Activated naive CD8-positive, alpha-beta T cell treated with anti-CD3 and anti-CD28 coated beads, Interleukin-2, amount 10 ng/mL, durations not matched to agents 7 days and 5 days (primary cell): Measurements from ENCODE around the gene MACROD2. TPM values are rescaled to one million over a fixed set of nuclear protein-coding genes. Genes with fewer than 3 reads are reported as not detected.
"Not testable (repeated sequence)": the region's sequence is repeated elsewhere in the genome, so short reads cannot be mapped to it uniquely, and the experiment has no call there.

Experiments
- ATAC-seq: fragments of 150-1000 bp; cut with Tn5 transposase; one replicate; pipeline ENCODE4 v1.10.0; 2021; ENCODE audit warnings: low read depth, moderate library complexity
- POLR2A ChIA-PET: fragments of 350-600 bp; sonication (Branson Sonifier 250); formaldehyde crosslinking; loops from one replicate; lab custom pipeline; 2021; ENCODE audit warnings: antibody characterized with exemption; lab: Charles Lee
- DNase-seq: peaks from one replicate; pipeline ENCODE4 v3.0.0; 2021
- H3K27ac Mint-ChIP-seq: one replicate; pipeline ENCODE4 v1.8.0; 2022; ENCODE audit warnings: mild to moderate bottlenecking, mixed read lengths
- H3K27me3 Mint-ChIP-seq: one replicate; pipeline ENCODE4 v1.8.0; 2022; ENCODE audit warnings: mild to moderate bottlenecking, moderate library complexity, mixed read lengths
- H3K36me3 Mint-ChIP-seq: one replicate; pipeline ENCODE4 v1.8.0; 2021; ENCODE audit warnings: mild to moderate bottlenecking, mixed read lengths
- H3K4me1 Mint-ChIP-seq: one replicate; pipeline ENCODE4 v1.8.0; 2021; ENCODE audit warnings: mixed read lengths
- H3K4me3 Mint-ChIP-seq: one replicate; pipeline ENCODE4 v1.8.0; 2022; ENCODE audit warnings: mild to moderate bottlenecking, moderate library complexity, mixed read lengths
- H3K9me3 Mint-ChIP-seq: one replicate; pipeline ENCODE4 v1.8.0; 2021; ENCODE audit warnings: mixed read lengths
- total RNA-seq, 2 experiments: library from RNA; stranded (reverse); gene quantifications; one replicate each; pipeline ENCODE4 v1.2.3, GENCODE V29; 2021

The MACROD2 gene
- total RNA-seq, 2 experiments from 2014 or later = not detected

DNA sequence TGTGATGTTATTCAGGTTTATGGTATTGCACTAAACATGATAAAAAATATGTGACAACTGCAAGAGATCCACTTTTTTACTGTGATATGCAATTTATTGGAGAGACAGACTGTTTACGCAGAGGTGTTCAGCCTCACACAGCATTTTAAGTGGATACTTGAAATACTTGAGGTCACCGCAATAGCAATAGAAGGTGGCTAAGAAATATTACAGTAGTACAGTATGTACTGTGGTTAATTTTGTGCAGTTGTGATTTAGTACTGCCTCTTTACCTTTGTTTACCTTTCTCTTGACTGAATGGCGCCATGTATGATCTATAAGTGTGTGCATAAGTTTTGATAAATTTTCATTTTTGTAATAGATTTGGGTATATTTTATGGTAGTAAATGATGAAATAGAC is 17.4 kb downstream of the MACROD2 start:
- POLR2A ChIA-PET = no interaction called here
- DNase-seq (no peak), ATAC-seq (no peak)
- no peaks in the 10 kb centered on the region for H3K4me1 Mint-ChIP-seq
- H3K36me3 Mint-ChIP-seq = no peaks in the 10 kb centered on the region
- H3K9me3 Mint-ChIP-seq = peaks cover 2% of the 10 kb centered on the region
- no peak overlapping the region for H3K4me3 Mint-ChIP-seq
- no peaks in the 10 kb centered on the region for H3K27me3 Mint-ChIP-seq
- H3K27ac Mint-ChIP-seq = no peak overlapping the region

DNA sequence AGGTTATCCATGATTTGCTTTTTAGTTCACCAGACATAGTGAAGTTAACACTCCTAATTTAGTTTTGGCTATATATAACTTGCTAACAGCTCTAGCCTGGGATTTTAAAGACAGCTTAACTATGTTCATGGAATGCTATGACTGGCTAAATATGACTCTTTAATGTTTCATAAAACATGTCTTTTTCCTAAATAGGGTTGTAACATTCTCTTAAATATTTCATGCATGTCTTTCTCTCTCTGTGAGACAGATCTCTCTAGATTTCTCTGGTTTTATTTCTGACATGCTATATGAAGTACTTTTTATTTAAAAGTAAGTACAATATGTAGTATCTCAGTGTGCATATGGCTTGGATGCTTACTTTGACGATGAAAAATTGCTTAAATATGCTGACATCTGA is 35.7 kb downstream of the MACROD2 start:
- POLR2A ChIA-PET = no interaction called here
- H3K36me3 Mint-ChIP-seq = no peaks in the 10 kb centered on the region
- no peak overlapping the region for H3K4me3 Mint-ChIP-seq
- no peaks in the 10 kb centered on the region for H3K4me1 Mint-ChIP-seq
- H3K9me3 Mint-ChIP-seq = peaks cover 3% of the 10 kb centered on the region
- no peaks in the 10 kb centered on the region for H3K27me3 Mint-ChIP-seq
- H3K27ac Mint-ChIP-seq = no peak overlapping the region
- ATAC-seq = no peak
- DNase-seq = no peak

DNA sequence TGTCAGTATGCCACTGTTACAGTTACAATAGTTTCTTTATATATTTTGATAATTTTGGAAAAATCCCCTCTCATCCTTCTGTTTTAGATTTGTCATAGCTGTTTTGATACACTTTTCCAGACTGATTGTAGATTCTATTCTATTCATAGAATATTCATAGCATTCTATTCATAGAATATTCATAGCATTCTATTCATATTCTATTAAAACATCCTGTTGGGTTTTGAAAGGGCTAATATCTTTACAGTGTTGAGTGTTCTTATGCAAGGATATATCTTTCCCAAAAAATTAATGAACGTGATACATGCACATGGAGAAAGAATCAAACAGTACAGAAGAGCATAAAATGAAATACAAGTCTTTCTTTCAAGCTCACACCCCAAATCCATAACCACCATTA is 38.0 kb downstream of the MACROD2 start:
- no peak for DNase-seq
- POLR2A ChIA-PET = no interaction called here
- no peaks in the 10 kb centered on the region for H3K36me3 Mint-ChIP-seq
- no peak overlapping the region for H3K4me3 Mint-ChIP-seq
- no peaks in the 10 kb centered on the region for H3K9me3 Mint-ChIP-seq
- H3K27ac Mint-ChIP-seq = no peak overlapping the region
- ATAC-seq = no peak
- no peaks in the 10 kb centered on the region for H3K4me1 Mint-ChIP-seq
- no peaks in the 10 kb centered on the region for H3K27me3 Mint-ChIP-seq

DNA sequence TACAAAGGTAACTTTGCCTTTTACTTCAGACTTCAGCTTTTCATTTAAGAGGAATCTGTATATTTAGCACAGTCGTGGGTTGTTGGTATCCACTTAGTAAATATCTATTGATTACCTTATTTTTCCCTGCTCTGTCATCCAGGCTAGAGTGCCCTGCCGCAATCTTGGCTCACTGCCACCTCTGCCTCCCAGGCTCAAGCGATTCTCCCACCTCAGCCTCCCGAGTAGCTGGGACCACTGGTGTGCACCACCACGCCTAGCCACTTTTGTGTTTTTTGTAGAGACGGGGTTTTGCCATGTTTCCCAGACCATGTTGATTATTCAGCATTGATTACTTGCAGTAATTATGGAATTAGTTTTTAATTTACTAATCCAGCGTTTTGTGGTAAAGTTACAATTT is 41.3 kb downstream of the MACROD2 start:
- Mint-ChIP-seq H3K4me3 (no peak overlapping the region), H3K36me3 (no peaks in the 10 kb centered on the region), H3K9me3 (no peaks in the 10 kb centered on the region), H3K27me3 (no peaks in the 10 kb centered on the region), H3K4me1 (no peaks in the 10 kb centered on the region), H3K27ac (no peak overlapping the region)
- POLR2A ChIA-PET = no interaction called here
- ATAC-seq (no peak), DNase-seq (no peak)

DNA sequence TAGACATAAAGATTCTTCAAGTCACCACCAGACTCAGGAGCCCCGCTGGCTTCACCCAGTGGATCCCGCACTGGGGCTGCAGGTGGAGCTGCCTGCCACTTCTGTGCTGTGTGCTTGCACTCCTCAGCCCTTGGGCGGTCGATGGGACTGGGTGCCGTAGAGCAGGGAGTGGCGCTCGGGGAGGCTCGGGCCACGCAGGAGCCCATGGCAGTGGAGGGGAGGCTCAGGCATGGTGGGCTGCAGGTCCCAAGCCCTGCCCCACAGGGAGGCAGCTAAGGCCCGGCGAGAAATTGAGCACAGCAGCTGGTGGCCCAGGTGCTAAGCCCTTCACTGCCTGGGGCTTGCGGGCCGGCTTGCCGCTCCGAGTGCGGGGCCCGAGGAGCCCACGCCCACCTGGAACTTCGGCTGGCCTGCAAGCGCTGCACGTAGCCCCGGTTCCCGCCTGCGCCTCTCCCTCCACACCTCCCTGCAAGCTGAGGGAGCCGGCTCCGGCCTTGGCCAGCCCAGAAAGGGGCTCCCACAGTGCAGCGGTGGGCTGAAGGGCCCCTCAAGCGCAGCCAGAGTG is 49.5 kb downstream of the MACROD2 start:
- H3K27ac Mint-ChIP-seq, POLR2A ChIA-PET, H3K4me1 Mint-ChIP-seq, ATAC-seq, H3K9me3 Mint-ChIP-seq, H3K4me3 Mint-ChIP-seq, H3K36me3 Mint-ChIP-seq, H3K27me3 Mint-ChIP-seq, DNase-seq: not testable (repeated sequence)

DNA sequence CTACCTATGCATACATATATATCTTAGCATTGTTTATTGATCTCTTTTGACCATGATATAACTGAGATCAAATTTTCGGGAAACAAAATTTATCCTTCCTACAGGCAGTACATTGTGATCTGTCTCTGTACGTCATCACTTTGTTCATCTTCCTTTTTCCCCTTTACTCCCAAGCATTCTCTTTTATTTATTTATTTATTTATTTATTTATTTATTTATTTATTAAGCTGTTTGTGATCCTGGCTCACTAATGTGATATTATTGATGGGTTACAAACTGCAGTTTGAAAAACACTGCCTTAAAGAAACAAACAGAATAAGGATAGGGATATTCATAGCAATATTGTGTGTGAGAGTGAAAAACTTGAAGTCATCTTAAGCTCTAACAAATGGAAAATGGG is 51.2 kb downstream of the MACROD2 start:
- Mint-ChIP-seq H3K4me1 (no peaks in the 10 kb centered on the region), H3K36me3 (no peaks in the 10 kb centered on the region), H3K27ac (no peak overlapping the region), H3K4me3 (no peak overlapping the region), H3K9me3 (no peaks in the 10 kb centered on the region), H3K27me3 (peaks cover 1% of the 10 kb centered on the region)
- DNase-seq (no peak), ATAC-seq (no peak)
- POLR2A ChIA-PET = no interaction called here

DNA sequence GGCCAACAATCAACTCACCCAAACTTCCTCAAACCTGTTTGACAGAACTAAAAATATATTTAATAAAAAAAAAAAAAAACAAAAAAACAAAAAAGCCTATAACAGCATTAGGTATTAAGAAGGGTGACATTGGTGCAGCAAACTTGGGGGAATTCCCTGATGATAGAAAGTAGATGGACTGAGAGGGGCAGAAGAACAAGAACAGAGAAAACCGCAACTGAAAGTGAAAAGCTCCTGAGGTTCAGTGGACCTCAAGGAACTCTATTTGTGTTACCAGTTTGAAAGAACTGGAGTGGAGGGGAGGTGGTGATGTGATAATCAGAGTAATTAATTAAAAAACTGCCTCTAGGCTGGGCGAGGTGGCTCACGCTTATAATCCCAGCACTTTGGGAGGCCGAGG is 53.8 kb downstream of the MACROD2 start:
- Mint-ChIP-seq H3K4me3 (no peak overlapping the region), H3K36me3 (no peaks in the 10 kb centered on the region), H3K27me3 (peaks cover 4% of the 10 kb centered on the region), H3K4me1 (no peaks in the 10 kb centered on the region), H3K27ac (no peak overlapping the region), H3K9me3 (no peaks in the 10 kb centered on the region)
- ATAC-seq = no peak
- DNase-seq = no peak
- POLR2A ChIA-PET = no interaction called here

DNA sequence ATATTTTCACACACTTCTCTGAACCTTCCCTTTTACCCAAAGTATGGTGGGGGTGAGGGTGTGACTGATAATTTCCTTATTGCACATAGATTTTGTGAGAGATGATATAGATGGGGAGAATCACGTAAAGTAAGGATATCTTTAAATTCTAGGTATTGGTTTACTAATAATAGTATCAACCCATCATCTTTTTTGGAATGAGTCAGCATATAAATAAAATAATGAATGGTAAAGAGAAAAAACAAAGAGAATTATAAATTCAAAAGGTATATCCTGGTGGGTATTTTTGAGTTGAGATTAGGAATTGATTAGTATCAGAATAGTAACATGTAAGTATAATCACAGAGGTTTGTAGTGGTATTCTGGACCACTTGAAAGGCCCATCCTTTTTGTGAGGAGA is 56.1 kb downstream of the MACROD2 start:
- Mint-ChIP-seq H3K4me1 (no peaks in the 10 kb centered on the region), H3K27me3 (peaks cover 7% of the 10 kb centered on the region), H3K27ac (no peak overlapping the region), H3K9me3 (no peaks in the 10 kb centered on the region), H3K4me3 (no peak overlapping the region), H3K36me3 (no peaks in the 10 kb centered on the region)
- DNase-seq (no peak), ATAC-seq (no peak)
- POLR2A ChIA-PET = no interaction called here

DNA sequence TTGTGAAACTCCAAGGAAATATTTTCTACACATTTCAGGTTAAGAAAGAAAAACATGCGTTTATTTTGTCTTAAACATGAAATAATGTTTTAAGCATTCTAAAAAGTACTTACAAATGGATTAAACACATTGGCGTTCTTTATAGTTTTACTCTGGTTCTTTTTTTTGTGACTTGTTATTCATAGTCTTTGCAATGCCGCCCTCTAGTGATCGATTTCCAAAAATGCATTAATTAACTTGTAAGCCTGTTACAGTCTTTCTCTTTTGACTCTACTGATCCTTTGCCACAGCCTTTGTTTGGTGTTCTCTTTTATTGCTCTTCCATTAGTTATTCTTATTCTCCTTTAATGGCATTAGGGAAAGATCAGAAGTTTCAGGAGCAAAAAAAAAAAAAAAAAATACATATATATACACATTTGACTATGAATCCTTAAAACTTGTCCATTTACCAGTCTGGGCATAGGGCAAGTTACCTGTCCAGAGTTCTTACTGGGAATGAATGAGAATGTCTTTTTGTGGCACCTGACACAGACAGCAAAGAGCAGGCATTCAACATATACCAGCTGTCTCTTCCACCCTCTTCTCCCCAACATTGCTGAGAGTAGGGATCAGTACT is 59.9 kb downstream of the MACROD2 start:
- DNase-seq = no peak
- Mint-ChIP-seq H3K4me1 (no peaks in the 10 kb centered on the region), H3K27ac (no peak overlapping the region), H3K36me3 (no peaks in the 10 kb centered on the region), H3K27me3 (peaks cover 7% of the 10 kb centered on the region), H3K9me3 (no peaks in the 10 kb centered on the region), H3K4me3 (no peak overlapping the region)
- ATAC-seq = no peak
- POLR2A ChIA-PET = no interaction called here

DNA sequence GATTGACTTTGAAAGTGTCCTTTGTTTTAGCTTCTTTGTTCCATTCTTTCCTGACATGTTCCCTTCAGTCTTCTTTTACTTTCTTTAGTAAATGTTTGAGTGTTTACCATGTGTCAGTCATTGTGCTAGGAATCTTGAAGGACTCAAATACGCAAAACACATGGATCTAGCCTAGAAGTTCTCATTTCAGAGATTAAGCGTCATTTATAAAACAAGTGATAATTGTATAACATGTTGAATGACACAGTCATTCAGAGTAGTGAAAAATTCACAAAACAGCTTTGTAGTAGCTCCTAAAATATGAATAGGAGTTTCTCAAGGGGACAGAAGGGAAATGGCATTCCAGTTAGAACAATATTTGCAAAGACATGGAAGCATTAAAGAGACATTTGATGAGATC is 66.9 kb downstream of the MACROD2 start:
- Mint-ChIP-seq H3K27ac (no peak overlapping the region), H3K9me3 (no peaks in the 10 kb centered on the region), H3K4me3 (no peak overlapping the region), H3K4me1 (no peaks in the 10 kb centered on the region), H3K27me3 (no peaks in the 10 kb centered on the region), H3K36me3 (no peaks in the 10 kb centered on the region)
- POLR2A ChIA-PET = no interaction called here
- DNase-seq (no peak), ATAC-seq (no peak)

DNA sequence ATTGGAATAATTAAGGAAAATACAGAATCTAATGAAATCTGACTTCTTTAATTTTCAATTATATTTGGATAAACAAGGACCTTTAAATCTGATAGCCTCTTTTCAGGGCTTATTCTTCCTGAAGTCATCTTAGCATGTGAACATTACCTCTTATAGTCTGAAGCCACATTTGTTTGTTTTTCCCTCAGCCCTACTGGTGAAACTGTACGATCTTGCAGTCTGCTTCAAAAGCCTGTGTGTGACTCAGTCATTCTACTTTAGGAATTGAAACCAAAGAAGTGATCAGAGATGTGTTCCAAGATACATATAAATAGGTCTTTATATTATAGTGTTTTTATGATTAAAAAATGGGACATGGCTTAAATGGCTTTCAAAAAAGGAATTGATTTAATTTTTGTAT is 67.5 kb downstream of the MACROD2 start:
- Mint-ChIP-seq H3K4me3 (no peak overlapping the region), H3K27me3 (no peaks in the 10 kb centered on the region), H3K4me1 (no peaks in the 10 kb centered on the region), H3K36me3 (no peaks in the 10 kb centered on the region), H3K9me3 (no peaks in the 10 kb centered on the region), H3K27ac (no peak overlapping the region)
- POLR2A ChIA-PET = no interaction called here
- ATAC-seq (no peak), DNase-seq (no peak)

DNA sequence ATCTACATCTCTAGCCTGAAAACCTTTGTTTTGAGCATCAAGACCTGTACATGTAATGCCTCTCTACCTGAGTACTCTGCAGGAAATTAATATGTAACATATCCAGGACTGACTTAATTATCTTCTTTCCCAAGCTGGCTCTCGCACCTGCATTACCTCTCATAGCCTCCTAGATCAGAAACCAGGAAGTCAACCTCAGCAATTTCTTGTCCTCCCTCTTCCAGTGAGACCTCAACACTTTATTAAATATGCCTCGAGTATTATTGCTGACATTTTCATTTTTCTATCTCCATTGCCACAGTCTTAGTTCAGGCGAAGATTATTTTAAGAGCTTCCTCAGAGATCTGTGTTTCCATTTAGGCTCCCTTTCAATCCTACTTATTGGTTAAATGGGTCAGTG is 69.0 kb downstream of the MACROD2 start:
- Mint-ChIP-seq H3K27ac (no peak overlapping the region), H3K9me3 (no peaks in the 10 kb centered on the region), H3K4me1 (no peaks in the 10 kb centered on the region), H3K36me3 (no peaks in the 10 kb centered on the region), H3K27me3 (no peaks in the 10 kb centered on the region), H3K4me3 (no peak overlapping the region)
- DNase-seq (no peak), ATAC-seq (no peak)
- POLR2A ChIA-PET = no interaction called here

DNA sequence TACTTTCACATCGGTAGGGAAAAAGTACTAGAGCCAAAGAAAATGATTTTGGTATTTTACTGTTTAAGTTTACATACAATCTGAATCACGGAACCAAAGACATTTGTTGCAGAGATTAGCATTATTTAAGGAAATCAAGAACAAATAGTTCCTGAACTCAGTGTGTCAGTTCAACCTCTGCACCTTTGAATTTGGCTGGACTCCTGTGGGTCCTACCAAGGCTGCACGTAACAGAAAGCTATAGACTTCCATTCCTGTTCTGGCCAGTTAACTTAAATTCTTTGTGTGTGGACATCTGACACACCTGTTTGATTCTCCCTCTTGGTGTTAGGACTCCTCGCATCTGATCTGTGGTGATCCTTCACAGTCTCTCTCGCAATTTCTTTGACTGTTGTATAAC is 69.6 kb downstream of the MACROD2 start:
- no peaks in the 10 kb centered on the region for H3K27me3 Mint-ChIP-seq
- H3K27ac Mint-ChIP-seq = no peak overlapping the region
- POLR2A ChIA-PET = no interaction called here
- ATAC-seq (no peak), DNase-seq (no peak)
- H3K4me1 Mint-ChIP-seq = no peaks in the 10 kb centered on the region
- no peaks in the 10 kb centered on the region for H3K36me3 Mint-ChIP-seq
- H3K4me3 Mint-ChIP-seq = no peak overlapping the region
- H3K9me3 Mint-ChIP-seq = no peaks in the 10 kb centered on the region

DNA sequence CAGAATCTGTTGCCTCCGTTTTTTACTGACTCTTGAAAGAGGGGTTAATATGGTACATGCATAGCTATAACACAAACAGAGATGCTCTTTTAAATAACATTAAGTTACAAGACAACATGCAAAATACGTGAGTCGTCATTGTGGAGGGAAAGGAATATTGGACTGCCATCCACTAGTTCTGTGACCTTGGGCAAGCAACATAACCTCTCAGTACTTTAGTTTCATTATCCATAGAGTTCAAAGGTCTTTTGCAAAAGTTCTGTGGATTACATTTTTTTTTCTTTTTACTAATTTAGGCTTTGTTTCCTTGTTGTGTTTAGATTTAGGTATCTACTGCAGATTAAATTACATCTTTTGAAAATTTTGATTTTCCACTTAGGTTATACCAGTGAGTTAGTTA is 70.5 kb downstream of the MACROD2 start:
- Mint-ChIP-seq H3K9me3 (no peaks in the 10 kb centered on the region), H3K27ac (no peak overlapping the region), H3K4me3 (no peak overlapping the region), H3K27me3 (no peaks in the 10 kb centered on the region), H3K36me3 (no peaks in the 10 kb centered on the region), H3K4me1 (no peaks in the 10 kb centered on the region)
- ATAC-seq (no peak), DNase-seq (no peak)
- POLR2A ChIA-PET = no interaction called here

DNA sequence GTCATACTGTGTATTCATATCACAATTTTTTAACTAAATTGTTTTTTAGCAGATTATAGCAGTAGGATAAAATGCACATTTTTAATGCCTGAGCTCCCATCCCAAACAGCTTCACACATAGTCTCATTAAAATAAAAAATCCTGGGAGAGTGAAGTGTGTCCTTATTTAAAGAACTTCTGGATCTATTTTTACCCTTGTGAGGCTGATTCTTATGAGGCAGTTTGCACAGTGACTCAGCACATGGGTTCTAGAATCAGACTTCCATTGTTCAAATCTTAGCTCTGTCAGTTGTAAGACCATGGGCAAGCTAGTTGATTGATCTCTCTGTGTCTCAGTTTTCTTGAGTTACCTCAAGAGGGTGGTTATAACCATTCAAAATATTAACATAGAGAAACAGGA is 72.3 kb downstream of the MACROD2 start:
- no peak for DNase-seq
- no peaks in the 10 kb centered on the region for H3K4me1 Mint-ChIP-seq
- no peak overlapping the region for H3K4me3 Mint-ChIP-seq
- POLR2A ChIA-PET = no interaction called here
- H3K27ac Mint-ChIP-seq = no peak overlapping the region
- ATAC-seq = no peak
- no peaks in the 10 kb centered on the region for H3K36me3 Mint-ChIP-seq
- no peaks in the 10 kb centered on the region for H3K9me3 Mint-ChIP-seq
- H3K27me3 Mint-ChIP-seq = no peaks in the 10 kb centered on the region
